GM18951 (cell line): ENCODE measurements around the gene MAN2A2.
A peak's percentile ranks its signal among the peaks of the same experiment; 100 is the strongest.

Experiments used
- POLR2A ChIP-seq: IDR thresholded peaks from 4 replicates; pipeline ENCODE4 v1.6.1; 2011; ENCODE audit warnings: mild to moderate bottlenecking; ENCODE audit not compliant: insufficient read length, insufficient read depth; ENCODE audit errors: extremely low read depth
- in situ Hi-C: fragments of 300-500 bp; cut with MboI; formaldehyde crosslinking; loops from one replicate; pipeline ENCODE4 v1.12.0; 2022; ENCODE audit warnings: low sequenced_read_pairs, mixed read lengths, inconsistent platforms; ENCODE audit not compliant: unreplicated experiment

The MAN2A2 gene

DNA sequence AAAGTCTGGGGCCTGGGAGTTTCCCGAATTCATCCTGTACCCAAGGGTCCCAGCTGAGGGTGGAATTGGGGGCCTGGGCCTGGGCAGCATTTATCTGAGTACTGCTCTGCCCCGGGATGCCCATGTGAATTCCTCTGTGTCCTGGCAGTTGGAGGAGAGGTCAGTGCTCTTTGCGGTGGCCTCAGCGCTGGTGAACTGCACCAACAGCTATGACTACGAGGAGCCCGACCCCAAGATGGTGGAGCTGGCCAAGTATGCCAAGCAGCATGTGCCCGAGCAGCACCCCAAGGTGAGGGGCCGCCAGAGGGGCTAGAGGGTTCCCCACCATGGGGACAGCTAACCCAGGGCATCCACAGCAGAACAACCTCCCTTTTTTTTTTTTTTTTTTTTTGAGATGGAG lies 45.4 kb downstream of the MAN2A2 start:
- no peak for TF ChIP-seq POLR2A
- in situ Hi-C loops, result no loop called here

DNA sequence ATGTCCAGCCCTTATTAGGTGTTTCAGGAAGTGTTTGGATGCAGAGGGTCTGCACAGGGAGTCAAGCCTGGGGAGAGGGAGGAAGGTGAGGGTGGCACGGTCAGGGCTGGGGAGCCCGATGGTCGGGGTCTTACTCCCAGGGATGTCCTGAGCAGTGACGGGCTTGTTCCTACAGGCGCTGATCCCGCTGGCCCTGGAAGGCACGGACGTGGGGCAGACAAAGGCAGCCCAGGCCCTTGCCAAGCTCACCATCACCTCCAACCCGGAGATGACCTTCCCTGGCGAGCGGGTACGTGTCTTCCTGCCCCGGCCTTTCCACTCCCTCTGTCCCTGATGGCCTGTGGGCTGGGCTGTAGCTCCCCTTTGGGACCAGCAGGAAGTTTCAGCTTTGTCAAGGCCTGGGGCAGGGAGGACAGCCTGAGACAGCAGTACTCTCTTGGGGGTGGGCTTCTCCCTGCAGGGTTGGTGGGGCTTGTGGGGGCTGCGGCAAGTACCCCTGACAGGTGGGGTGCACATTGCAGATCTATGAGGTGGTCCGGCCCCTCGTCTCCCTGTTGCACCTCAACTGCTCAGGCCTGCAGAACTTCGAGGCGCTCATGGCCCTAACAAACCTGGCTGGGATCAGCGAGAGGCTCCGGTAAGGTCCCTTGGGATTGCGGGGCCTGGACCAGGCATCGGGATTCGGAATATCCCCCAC lies 47.0 kb downstream of the MAN2A2 start:
- no peak for TF ChIP-seq POLR2A
- in situ Hi-C loops, result no loop called here

DNA sequence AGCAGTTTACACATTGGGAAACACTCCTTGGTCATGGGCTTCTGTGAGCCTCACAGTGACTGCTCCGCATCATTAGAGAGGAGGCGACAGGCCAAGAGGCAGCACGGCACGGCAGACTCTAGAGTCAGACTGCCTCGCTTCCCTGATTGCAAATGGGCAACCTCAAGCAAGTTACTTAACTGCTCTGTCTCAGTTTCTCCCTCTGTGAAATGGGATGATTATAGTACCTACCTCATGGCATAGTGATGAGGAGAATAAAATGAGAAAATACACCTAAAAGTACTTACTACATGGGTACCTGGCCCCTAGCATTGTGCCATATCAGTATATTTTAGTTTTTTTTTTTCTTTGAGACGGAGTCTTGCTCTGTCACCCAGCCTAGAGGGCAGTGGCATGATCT lies 47.6 kb downstream of the MAN2A2 start:
- TF ChIP-seq POLR2A, result no peak
- in situ Hi-C loops, result no loop called here

DNA sequence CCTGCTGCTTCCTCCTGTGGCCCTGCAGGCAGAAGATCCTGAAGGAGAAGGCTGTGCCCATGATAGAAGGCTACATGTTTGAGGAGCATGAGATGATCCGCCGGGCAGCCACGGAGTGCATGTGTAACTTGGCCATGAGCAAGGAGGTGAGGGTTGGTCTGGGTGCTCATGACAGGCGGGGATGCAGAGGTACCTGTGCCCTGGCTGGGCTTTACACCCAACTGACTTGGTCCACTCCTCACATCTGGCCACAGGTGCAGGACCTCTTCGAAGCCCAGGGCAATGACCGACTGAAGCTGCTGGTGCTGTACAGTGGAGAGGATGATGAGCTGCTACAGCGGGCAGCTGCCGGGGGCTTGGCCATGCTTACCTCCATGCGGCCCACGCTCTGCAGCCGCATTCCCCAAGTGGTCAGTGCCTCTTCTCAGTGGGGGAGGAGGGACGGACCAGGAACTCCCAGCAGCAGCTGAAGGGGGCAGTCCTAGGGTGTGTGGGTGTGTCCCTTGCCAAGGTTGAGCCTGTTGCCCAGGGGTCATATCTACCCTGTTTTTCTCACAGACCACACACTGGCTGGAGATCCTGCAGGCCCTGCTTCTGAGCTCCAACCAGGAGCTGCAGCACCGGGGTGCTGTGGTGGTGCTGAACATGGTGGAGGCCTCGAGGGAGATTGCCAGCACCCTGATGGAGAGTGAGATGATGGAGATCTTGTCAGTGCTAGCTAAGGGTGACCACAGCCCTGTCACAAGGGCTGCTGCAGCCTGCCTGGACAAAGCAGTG lies 50.0 kb downstream of the MAN2A2 start:
- TF ChIP-seq POLR2A, result no peak
- in situ Hi-C loops, result no loop called here

DNA sequence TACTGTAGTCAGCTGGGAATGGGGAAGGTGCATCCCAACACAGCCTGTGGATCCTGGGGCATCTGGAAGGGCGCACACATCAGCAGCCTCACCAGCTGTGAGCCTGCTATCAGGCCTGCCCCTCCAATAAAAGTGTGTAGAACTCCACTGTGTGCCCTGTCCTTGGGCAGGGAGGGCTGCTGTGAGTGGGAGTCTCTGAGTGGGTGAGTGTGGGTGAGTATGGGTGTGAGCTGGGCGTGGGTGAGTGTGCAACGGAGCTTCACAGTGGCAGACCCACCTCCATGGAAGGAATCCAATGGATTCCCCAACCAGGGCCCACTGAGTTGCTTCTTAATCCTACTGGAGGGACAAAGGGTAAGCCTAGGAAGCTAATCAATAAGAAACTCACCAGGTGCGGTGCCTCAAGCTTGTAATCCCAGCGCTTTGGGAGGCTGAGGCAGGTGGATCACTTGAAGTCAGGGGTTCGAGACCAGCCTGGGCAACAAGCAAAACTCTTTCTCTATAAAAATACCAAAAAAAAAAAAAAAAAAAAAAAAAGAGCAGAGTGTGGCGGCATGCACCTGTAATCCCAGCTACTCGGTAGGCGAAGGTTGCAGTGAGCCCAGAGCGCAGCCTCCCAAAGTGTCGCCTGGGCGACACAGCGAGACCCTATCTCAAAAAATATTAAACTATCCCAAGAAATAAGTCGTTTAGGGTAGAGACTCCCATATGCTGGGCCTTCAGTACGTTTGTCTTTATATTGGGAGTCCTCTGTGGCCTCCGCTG lies 51.0 kb downstream of the MAN2A2 start:
- in situ Hi-C loops, result no loop called here
- no peak for TF ChIP-seq POLR2A

DNA sequence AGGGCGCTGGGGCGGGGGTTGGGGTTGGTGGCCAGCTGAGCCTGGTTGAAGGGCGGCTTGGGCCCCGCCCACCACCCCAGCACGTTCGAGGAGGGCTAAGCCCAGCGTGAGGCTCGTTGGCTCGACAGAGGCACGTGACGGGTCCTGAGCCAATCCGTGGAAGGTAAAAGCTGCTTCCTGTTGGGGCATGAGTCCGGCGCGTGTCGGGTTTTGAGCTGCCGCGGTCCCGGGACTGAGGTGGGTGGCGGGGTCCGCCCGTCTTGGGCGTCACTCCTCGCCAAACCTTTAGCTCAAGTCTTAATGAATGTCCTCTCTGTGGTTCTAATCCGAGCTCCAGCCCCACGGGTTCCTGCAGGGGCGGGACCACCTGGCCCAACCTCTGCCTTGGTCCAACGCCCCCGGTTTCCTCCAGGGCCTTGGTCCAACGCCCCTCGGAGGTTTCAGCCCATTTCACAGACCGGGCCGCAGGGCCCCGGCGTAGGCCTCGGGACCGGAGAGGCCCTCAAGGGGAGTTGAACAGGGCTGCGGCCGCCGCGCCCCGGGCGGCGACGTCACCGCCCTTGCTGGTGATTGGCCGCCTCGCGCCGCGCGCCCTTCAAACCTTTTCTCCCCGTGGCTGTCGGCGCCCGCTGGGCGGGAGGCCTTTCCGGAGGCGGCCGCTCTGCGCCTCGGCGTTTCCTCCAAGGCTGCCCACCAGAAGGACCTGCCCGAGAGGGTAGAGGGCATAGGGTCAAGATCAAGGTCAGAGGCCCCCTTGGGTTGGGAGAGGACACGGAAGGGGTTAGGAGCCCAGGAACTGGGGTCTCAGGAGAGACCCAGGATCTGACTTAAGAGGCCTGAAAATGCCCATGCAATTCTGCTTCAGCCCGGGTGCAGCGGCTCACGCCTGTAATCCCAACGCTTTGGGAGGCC lies 51.9 kb downstream of the MAN2A2 start, which contains the start of gene RCCD1:
RCCD1 (plus strand) TSS at position 173 of the 912 bp plus-strand sequence. CDS start 1,851 bp downstream, outside the sequence.
- TF ChIP-seq POLR2A, result peak; percentile 79
- in situ Hi-C loops, result no loop called here

DNA sequence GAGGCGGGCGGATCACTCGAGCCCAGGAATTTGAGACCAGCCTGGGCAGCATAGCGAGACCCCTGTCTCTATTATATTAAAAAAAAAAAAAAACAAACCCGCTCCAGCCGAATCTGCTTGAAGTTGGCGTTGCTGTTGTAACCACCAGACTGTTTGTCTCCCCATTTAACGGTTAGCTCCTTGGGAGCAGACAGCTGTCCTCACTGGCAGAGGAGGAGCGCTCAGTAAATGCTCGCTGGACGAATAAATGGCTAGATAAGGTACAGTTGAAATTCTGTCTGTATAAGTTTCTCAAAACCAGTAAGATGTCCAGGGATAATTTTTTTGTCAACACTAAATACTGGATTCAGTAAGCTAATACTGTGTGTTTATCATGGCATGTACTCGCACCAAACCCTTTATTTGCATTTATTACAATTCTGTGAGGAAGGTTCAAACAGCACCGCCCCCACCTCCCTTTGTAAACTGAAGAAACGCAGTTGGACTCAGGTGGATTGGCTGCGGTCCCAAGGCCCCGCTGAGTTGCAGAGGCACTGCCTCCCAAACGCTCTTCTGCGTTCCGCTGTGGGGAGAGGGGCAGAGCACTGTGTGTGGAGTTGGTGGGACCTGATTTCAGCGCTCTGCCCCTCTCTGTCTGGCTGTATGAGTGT lies 52.6 kb downstream of the MAN2A2 start:
- in situ Hi-C loops, result no loop called here

DNA sequence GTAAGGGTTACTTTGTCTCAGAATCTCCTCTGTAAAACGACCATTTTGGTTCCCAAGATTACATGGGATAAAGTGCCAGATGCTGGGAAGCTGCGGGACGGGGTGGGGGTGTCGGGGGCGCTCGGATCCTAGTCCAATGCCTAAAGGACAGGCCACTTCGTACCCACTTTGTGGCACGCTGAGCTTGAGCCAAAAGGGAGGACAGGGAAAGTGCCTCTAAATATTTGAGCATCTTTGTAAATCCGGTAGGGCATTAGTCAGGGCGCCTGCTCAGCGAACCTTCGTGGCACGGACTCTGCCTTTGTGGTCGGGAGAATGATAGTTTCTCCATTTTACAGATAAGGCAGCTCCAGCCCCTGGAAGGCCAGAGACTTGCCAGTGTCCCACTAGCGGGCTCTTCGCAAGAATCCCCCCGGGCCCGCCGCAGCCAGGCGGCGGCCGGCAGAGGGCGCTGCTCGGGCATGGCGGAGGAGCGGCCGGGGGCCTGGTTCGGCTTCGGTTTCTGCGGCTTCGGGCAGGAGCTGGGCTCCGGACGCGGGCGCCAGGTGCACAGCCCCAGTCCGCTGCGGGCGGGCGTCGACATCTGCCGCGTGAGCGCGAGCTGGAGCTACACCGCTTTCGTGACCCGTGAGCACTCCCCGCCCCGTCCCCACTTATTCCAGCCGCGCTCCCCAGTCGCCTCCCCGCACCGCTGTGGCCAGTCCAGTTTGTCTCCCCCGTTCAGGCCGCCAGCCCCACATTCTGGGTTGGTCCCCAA lies 53.4 kb downstream of the MAN2A2 start:
- TF ChIP-seq POLR2A, result peak; percentile 20
- in situ Hi-C loops, result no loop called here

More for the DNA sequence above, 52.6 kb downstream of the MAN2A2 start:
- TF ChIP-seq POLR2A, result no peak

DNA sequence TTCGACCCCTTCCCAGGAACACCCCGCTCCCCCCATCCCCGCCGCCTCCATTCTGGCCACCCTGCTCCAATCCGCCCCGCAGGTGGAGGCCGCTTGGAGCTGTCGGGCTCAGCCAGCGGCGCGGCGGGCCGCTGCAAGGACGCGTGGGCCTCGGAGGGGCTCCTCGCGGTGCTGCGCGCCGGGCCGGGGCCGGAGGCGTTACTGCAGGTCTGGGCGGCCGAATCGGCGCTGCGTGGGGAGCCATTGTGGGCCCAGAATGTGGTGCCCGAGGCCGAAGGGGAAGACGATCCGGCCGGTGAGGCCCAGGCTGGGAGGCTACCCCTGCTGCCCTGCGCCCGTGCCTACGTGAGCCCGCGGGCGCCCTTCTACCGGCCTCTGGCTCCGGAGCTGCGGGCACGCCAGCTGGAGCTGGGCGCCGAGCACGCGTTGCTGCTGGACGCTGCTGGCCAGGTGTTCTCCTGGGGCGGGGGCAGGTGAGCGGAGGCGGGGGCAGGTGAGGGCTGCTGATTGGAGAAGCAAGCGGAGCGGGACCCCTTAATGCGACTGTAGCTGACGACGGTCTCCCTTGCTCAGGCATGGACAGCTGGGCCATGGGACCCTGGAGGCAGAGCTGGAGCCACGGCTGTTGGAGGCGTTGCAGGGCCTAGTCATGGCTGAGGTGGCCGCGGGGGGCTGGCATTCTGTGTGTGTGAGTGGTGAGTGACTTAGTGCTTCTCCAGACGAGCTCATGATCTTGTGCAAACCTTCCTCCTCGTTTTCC lies 54.1 kb downstream of the MAN2A2 start:
- TF ChIP-seq POLR2A, result no peak

DNA sequence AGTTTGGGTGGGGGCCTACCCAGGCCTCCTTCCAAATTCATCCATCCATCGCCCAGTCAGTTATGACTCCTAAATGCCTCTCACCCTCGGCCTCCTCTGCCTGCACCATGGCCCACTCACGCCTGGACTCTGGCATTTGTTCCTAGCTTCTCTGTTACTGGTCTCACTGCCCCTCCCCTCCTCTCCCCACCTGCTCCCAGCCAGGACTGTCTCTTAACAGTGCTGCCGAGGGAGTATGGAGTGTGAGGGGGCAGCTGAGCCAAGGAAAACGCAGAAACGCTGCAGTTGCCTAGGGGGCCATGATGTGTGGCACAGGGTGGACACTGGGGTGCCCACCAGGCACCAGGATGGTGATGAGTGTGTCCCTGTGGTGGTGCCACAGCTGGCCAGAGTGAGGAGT lies 54.7 kb downstream of the MAN2A2 start:
- in situ Hi-C loops, result no loop called here
- TF ChIP-seq POLR2A, result no peak

More for the DNA sequence above, 54.1 kb downstream of the MAN2A2 start:
- in situ Hi-C loops, result no loop called here

DNA sequence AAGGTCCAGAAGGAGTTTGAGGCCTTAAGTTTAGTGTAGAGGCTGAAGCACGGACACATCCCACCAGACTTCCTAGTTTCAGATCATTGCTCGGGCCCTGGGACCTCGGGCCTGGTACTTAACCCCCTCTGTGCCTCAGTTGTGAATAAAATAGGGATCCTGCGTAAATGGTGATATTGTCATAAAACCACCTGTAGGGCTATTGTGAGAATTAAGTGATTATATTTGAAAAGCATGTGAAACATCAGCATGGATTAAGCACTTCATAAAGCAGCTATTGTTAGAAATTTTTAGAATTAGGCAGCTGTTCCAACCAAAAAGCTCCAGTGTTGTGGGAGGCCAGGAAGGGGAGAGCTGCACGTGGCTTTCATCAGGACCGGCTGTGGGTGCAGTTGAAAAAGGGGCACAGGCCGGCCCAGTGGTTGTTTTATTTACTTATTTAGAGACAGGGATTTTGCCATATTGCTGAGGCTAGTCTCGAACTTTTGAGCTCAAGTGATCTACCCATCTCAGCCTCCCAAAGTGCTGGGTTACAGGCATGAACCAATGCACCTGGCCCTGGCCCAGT lies 56.0 kb downstream of the MAN2A2 start:
- in situ Hi-C loops, result no loop called here
- no peak for TF ChIP-seq POLR2A

DNA sequence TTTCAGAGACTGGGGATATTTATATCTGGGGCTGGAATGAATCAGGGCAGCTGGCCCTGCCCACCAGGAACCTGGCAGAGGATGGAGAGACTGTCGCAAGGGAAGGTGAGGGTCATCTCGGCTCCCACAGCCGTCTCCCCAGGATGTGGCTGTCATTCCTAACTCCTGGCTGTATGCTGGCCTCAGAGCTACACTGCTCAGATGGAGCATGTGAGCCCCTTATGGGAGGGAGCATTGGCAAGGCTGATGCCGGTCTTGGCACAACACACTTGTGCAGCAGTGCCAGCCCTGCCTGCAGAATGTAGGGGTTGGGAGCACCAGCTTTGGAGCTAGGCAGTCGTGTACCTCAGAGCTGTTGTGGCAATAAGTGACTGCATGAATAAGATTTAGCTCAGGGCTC lies 56.8 kb downstream of the MAN2A2 start:
- no peak for TF ChIP-seq POLR2A
- in situ Hi-C loops, result no loop called here
